Esophagus squamous epithelium (tissue), 4 donors: ENCODE measurements around the gene ADAM22.

Experiments
- POLR2A ChIP-seq, 4 donors: fragments of 450-650 bp; IDR thresholded peaks; one replicate each; pipeline ENCODE4 v1.6.1; 2017; ENCODE audit warnings: antibody characterized with exemption in 4 of 4, mild to moderate bottlenecking in 4 of 4, moderate library complexity in 3 of 4
- TF ChIP-seq, protein P1 (sequence below), 6 experiments: fragments of 450-650 bp in 4 of 6; fragments of 200-600 bp in 2 of 6; sonication (generic) in 2 of 6; IDR thresholded peaks; one replicate each; pipeline ENCODE4 v1.5.1; 2016 to 2019; ENCODE audit warnings: antibody characterized with exemption in 6 of 6, mild to moderate bottlenecking in 4 of 6, moderate library complexity in 4 of 6

GRCh38 chr7:88191911-88192310, 257.9 kb downstream of the ADAM22 start:
- TF ChIP-seq, protein P1, sequence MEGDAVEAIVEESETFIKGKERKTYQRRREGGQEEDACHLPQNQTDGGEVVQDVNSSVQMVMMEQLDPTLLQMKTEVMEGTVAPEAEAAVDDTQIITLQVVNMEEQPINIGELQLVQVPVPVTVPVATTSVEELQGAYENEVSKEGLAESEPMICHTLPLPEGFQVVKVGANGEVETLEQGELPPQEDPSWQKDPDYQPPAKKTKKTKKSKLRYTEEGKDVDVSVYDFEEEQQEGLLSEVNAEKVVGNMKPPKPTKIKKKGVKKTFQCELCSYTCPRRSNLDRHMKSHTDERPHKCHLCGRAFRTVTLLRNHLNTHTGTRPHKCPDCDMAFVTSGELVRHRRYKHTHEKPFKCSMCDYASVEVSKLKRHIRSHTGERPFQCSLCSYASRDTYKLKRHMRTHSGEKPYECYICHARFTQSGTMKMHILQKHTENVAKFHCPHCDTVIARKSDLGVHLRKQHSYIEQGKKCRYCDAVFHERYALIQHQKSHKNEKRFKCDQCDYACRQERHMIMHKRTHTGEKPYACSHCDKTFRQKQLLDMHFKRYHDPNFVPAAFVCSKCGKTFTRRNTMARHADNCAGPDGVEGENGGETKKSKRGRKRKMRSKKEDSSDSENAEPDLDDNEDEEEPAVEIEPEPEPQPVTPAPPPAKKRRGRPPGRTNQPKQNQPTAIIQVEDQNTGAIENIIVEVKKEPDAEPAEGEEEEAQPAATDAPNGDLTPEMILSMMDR (IDR thresholded peaks at IDR 0.05) = no peak
- TF ChIP-seq POLR2A (IDR thresholded peaks at IDR 0.05) = no peak
